ENCODE data around the gene C10orf143. TPM values are rescaled to one million over a fixed set of nuclear protein-coding genes. Genes with fewer than 3 reads are reported as not detected.

Gene C10orf143
- total RNA-seq, 1 experiment from 2014 or later = 1.6 TPM

GRCh38 chr10:130052193-130052592 lies 58.4 kb downstream of the C10orf143 start (continued):
- no peak for TF ChIP-seq ERG (CRISPR knock-in tag; IDR thresholded peaks at IDR 0.05)

GRCh38 chr10:130050721-130051120 lies 59.9 kb downstream of the C10orf143 start:
- ChIA-PET CTCF (no interaction called here), POLR2A (no interaction called here)
- H3K4me1 Mint-ChIP-seq = no peaks in the 10 kb centered on the region; the same call in 1 of the 2 replicates
- peaks cover 4% of the 10 kb centered on the region; the same call in 1 of the 2 replicates for H3K27me3 Mint-ChIP-seq (ENCODE audit: low read depth)
- H3K9me3 Mint-ChIP-seq = peaks cover 16% of the 10 kb centered on the region
- DNase-seq (ENCODE audit: low spot score) (no peak), ATAC-seq (no peak)
- no peak for TF ChIP-seq GABPB1 (CRISPR knock-in tag; IDR thresholded peaks at IDR 0.05)
- TF ChIP-seq PREB (CRISPR knock-in tag; IDR thresholded peaks at IDR 0.05; ENCODE audit: borderline replicate concordance) = no peak
- no peak for TF ChIP-seq ETV6 (CRISPR knock-in tag; IDR thresholded peaks at IDR 0.05)
- no peak for TF ChIP-seq ZNF671 (CRISPR knock-in tag; IDR thresholded peaks at IDR 0.05)
- no peak for TF ChIP-seq MXD4 (CRISPR knock-in tag; IDR thresholded peaks at IDR 0.05; ENCODE audit: borderline replicate concordance)
- no peak for TF ChIP-seq ZNF138 (CRISPR knock-in tag; conservative IDR thresholded peaks at IDR 0.05)
- TF ChIP-seq ERG (CRISPR knock-in tag; IDR thresholded peaks at IDR 0.05) = no peak
- no peak for TF ChIP-seq ZSCAN18 (CRISPR knock-in tag; IDR thresholded peaks at IDR 0.05)
- TF ChIP-seq E2F5 (CRISPR knock-in tag; IDR thresholded peaks at IDR 0.05) = no peak
- TF ChIP-seq EMX1 (CRISPR knock-in tag; IDR thresholded peaks at IDR 0.05) = no peak
- no peak for TF ChIP-seq ZNF423 (CRISPR knock-in tag; IDR thresholded peaks at IDR 0.05)
- TF ChIP-seq KAT7 (CRISPR knock-in tag; IDR thresholded peaks at IDR 0.05; ENCODE audit: borderline replicate concordance) = no peak
- no peaks in the 10 kb centered on the region; the same call in 1 of the 2 replicates for H3K36me3 Mint-ChIP-seq
- no peak overlapping the region for H3K4me3 Mint-ChIP-seq
- no peak overlapping the region for H3K27ac Mint-ChIP-seq

GRCh38 chr10:130049987-130050386 lies 60.6 kb downstream of the C10orf143 start:
- no peak overlapping the region for H3K4me3 Mint-ChIP-seq
- no peaks in the 10 kb centered on the region; the same call in 1 of the 2 replicates for H3K36me3 Mint-ChIP-seq
- no peak overlapping the region for H3K27ac Mint-ChIP-seq
- ATAC-seq = no peak
- POLR2A ChIA-PET = no interaction called here
- CTCF ChIA-PET = no interaction called here
- H3K4me1 Mint-ChIP-seq = no peaks in the 10 kb centered on the region; the same call in 1 of the 2 replicates
- peaks cover 14% of the 10 kb centered on the region for H3K9me3 Mint-ChIP-seq
- peaks cover 4% of the 10 kb centered on the region; the same call in 1 of the 2 replicates for H3K27me3 Mint-ChIP-seq (ENCODE audit: low read depth)
- no peak for DNase-seq (ENCODE audit: low spot score)
- TF ChIP-seq IRF2 (CRISPR knock-in tag; IDR thresholded peaks at IDR 0.05; ENCODE audit: borderline replicate concordance, low read depth) (no peak), CBFB (CRISPR knock-in tag; IDR thresholded peaks at IDR 0.05; ENCODE audit: low read depth) (no peak), STAT6 (CRISPR knock-in tag; conservative IDR thresholded peaks at IDR 0.05; ENCODE audit: low read depth) (no peak)

Measured in WTC11 (cell line).